Lower leg skin (tissue), 4 donors: ENCODE measurements around the gene KCTD10. TPM values are rescaled to one million over a fixed set of nuclear protein-coding genes. Genes with fewer than 3 reads are reported as not detected.
A peak's percentile ranks its signal among the peaks of the same experiment; 100 is the strongest.
"Not testable (repeated sequence)": the region's sequence is repeated elsewhere in the genome, so short reads cannot be mapped to it uniquely, and the experiment has no call there.

Experiments
- DNase-seq, 2 donors: peaks; one replicate each; pipeline ENCODE4 v3.0.0-alpha.2; 2019; ENCODE audit warnings: low spot score in 2 of 2
- H3K4me3 ChIP-seq: fragments of 200-600 bp; sonication (generic); 2 replicates; pipeline ENCODE4 v1.5.1; 2017; ENCODE audit warnings: mild to moderate bottlenecking, low read depth; ENCODE audit not compliant: poor library complexity, severe bottlenecking
- CTCF ChIP-seq, 3 donors: fragments of 450-650 bp; IDR thresholded peaks; one replicate each; pipeline ENCODE4 v1.5.1; 2016; ENCODE audit warnings: antibody characterized with exemption in 3 of 3, mild to moderate bottlenecking in 3 of 3, moderate library complexity in 2 of 3
- POLR2A ChIP-seq, 2 donors: fragments of 450-650 bp; IDR thresholded peaks; one replicate each; pipeline ENCODE4 v1.6.1; 2016 to 2017; ENCODE audit warnings: antibody characterized with exemption in 2 of 2, mild to moderate bottlenecking in 1 of 2, moderate library complexity in 1 of 2
- WGBS, 2 donors: methylation state at CpG; one replicate each; pipeline ENCODE4 v1.1.5; 2018; 5-methylcytosine and 5-hydroxymethylcytosine counted together
- intact Hi-C: fragments of 100-400 bp; cut with DNase I; formaldehyde crosslinking; loops from one replicate; pipeline ENCODE4 v1.15.0; 2023; ENCODE audit warnings: low total_unique reads
- total RNA-seq, 4 donors: library from RNA; depleted of rRNA; stranded (reverse); fragments of >200 nt; gene quantifications; one replicate each; pipeline ENCODE4 v1.1.0, GENCODE V29; 2016

Gene KCTD10
- total RNA-seq, 4 donors from 2014 or later = 22.3 to 60.1 (median 44.1) TPM

- DNase-seq = no peak
- intact Hi-C loops = no loop called here
- WGBS, 2 donors = 12 to 14% methylated on average over 19 of the region's 19 CpGs
- peak overlapping the region; percentile 87 for H3K4me3 ChIP-seq
- no peak for TF ChIP-seq POLR2A (IDR thresholded peaks at IDR 0.05)
- no peak for TF ChIP-seq CTCF (IDR thresholded peaks at IDR 0.05)
These were observed 900 bp downstream of the KCTD10 start for GRCh38 chr12:109475993-109476806.

GRCh38 chr12:109475121-109475520, 2.0 kb downstream of the KCTD10 start:
- no peak overlapping the region for H3K4me3 ChIP-seq
- DNase-seq = no peak
- 87 to 89% methylated on average over 7 of the region's 7 CpGs for WGBS, 2 donors
- TF ChIP-seq POLR2A (IDR thresholded peaks at IDR 0.05) = no peak
- TF ChIP-seq CTCF (IDR thresholded peaks at IDR 0.05) = no peak
- intact Hi-C loops = no loop called here

GRCh38 chr12:109473526-109474270, 3.4 kb downstream of the KCTD10 start:
- intact Hi-C loops, DNase-seq, H3K4me3 ChIP-seq: not testable (repeated sequence)
- WGBS, 2 donors = 89 to 92% methylated on average over 16 of the region's 16 CpGs

DNA sequence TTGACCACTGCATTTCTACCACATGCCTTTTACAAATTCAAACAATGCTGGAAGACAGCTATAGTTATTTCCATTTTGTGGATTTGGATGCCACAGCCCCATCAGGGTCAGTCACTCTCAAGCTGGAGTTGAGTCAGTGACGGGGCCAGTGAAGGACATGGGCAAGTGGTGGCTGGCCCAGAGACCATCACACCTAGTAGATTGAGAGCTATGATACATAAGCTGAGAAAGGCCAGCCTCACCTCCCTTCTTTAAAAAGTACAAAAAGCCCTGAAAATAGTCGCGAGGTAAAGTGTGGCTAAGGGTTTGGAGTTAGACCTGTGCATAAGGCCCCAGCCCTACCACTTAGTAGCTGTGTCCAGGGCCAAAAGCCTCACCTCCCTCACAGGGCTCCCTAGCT, 4.1 kb downstream of the KCTD10 start:
- no peak overlapping the region for H3K4me3 ChIP-seq
- TF ChIP-seq POLR2A (IDR thresholded peaks at IDR 0.05) (no peak), CTCF (IDR thresholded peaks at IDR 0.05) (no peak)
- intact Hi-C loops = no loop called here
- WGBS, 2 donors = 88 to 96% methylated on average over 3 of the region's 3 CpGs
- DNase-seq = no peak

DNA sequence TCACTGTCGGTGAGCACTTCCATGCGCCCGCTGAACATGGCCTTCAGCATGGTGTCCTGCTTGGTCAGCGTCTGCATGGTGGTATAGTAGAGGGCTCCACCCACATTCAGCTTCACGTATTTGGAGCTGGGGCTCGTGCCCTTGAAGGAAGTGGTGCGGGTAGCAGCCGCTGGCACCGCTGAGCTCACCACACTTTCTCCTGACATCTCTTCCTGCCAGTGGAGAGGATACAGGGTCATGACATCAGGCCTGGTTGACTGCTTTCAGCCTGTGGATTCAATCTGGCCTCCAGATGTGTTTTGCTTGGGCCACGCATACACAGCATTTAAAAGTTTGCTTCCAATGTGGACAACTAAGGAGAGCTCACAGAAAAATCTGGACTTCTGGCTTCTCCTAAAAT, 7.6 kb downstream of the KCTD10 start:
- WGBS, 2 donors = 78 to 81% methylated on average over 10 of the region's 10 CpGs
- no peak overlapping the region for H3K4me3 ChIP-seq
- TF ChIP-seq CTCF (IDR thresholded peaks at IDR 0.05) (no peak), POLR2A (IDR thresholded peaks at IDR 0.05) (no peak)
- no peak for DNase-seq
- intact Hi-C loops = no loop called here

DNA sequence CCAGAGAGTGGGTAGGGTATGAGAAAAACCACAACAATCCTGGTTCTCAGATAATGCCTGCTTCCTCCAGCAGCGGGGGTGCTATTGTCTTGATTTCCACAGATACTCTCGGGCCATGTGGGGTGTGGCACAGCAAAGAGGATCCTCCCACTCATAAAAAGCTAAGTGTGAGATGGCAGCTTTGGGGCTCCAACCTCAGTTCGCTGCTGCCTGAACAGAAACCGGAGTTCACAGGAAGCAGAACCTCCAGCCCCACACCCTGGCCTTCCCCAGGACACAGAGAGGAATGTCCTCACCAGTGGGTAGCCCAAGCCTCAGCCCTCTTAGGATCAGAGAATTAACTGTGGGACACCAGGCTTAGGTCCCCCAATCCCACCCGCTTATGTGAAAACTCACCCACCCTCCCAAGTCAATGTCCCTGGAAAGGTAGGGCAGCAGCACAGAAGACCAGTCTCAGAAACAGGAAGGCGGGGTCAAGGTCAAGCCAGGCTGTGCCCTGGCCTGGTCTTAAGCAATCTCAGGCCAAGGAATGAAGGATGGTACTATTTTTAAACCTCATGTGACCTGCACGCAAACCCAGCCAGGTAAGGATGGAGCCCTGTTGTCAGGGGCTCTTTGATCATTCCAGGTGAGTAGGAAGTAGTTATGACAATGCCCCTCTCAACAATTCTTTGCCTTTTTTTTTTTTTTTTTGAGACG, 9.0 kb downstream of the KCTD10 start:
- TF ChIP-seq POLR2A (IDR thresholded peaks at IDR 0.05) (no peak), CTCF (IDR thresholded peaks at IDR 0.05) (no peak)
- 61 to 78% methylated on average over 6 to 8 of the region's 8 CpGs for WGBS, 2 donors
- intact Hi-C loops = no loop called here
- no peak overlapping the region for H3K4me3 ChIP-seq
- DNase-seq = no peak
